ENCODE results near the gene PPP6R3.
"Not testable (repeated sequence)": the region's sequence is repeated elsewhere in the genome, so short reads cannot be mapped to it uniquely, and the experiment has no call there.

Gene PPP6R3

GRCh38 chr11:68429661-68430060 lies 30.9 kb upstream of the PPP6R3 start:
- DNase-seq, result no peak
- no peak for TF ChIP-seq POLR2A (IDR thresholded peaks at IDR 0.05; ENCODE audit: low read length)
- TF ChIP-seq GATA1 (IDR thresholded peaks at IDR 0.05; ENCODE audit: low read depth, low read length), result no peak

DNA sequence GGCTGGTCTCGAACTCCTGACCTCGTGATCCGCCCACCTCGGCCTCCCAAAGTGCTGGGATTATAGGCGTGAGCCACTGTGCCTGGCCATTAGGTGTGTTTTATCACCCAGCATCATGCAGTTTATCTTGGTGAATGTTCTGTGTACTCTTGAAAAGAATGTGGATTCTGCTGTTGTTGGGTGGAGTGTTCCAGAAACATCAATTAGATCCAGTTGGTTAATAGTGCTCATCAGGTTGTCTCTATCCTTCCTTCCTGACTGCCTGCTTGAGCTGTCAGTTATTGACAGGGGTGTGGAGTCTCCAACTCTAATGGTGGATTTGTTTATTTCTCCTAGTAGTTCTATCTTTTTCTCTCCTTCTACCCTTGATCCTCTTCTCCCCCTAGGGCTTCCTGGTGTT lies 30.2 kb upstream of the PPP6R3 start:
- no peak for DNase-seq

GRCh38 chr11:68430801-68431200 lies 29.8 kb upstream of the PPP6R3 start:
- TF ChIP-seq POLR2A (IDR thresholded peaks at IDR 0.05; ENCODE audit: low read length) (no peak), GATA1 (IDR thresholded peaks at IDR 0.05; ENCODE audit: low read depth, low read length) (no peak)
- no peak for DNase-seq

More for the DNA sequence above, 30.2 kb upstream of the PPP6R3 start:
- TF ChIP-seq GATA1 (IDR thresholded peaks at IDR 0.05; ENCODE audit: low read depth, low read length) (no peak), POLR2A (IDR thresholded peaks at IDR 0.05; ENCODE audit: low read length) (no peak)

GRCh38 chr11:68431984-68432645 lies 28.4 kb upstream of the PPP6R3 start:
- DNase-seq, result no peak
- no peak for TF ChIP-seq POLR2A (IDR thresholded peaks at IDR 0.05; ENCODE audit: low read length)
- no peak for TF ChIP-seq GATA1 (IDR thresholded peaks at IDR 0.05; ENCODE audit: low read depth, low read length)

- no peak for TF ChIP-seq POLR2A (IDR thresholded peaks at IDR 0.05; ENCODE audit: low read length)
- TF ChIP-seq GATA1 (IDR thresholded peaks at IDR 0.05; ENCODE audit: low read depth, low read length), result no peak
- no peak for DNase-seq
These were observed 27.7 kb upstream of the PPP6R3 start for GRCh38 chr11:68432874-68433273.

DNA sequence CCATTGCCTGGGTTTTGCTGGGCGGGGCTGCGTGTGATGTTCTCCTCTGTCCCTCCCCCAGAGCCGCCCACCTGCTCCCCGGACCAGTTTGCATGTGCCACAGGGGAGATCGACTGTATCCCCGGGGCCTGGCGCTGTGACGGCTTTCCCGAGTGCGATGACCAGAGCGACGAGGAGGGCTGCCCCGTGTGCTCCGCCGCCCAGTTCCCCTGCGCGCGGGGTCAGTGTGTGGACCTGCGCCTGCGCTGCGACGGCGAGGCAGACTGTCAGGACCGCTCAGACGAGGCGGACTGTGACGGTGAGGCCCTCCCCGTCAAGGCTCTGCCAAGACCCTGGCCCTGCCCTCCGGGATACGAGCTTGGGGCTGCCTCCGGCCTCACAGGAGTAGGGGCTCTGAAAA lies 27.0 kb upstream of the PPP6R3 start:
- TF ChIP-seq GATA1 (IDR thresholded peaks at IDR 0.05; ENCODE audit: low read depth, low read length) (no peak), POLR2A (IDR thresholded peaks at IDR 0.05; ENCODE audit: low read length) (no peak)
- no peak for DNase-seq

- DNase-seq, result not testable (repeated sequence)
These were observed 26.4 kb upstream of the PPP6R3 start for GRCh38 chr11:68434159-68434558.

DNA sequence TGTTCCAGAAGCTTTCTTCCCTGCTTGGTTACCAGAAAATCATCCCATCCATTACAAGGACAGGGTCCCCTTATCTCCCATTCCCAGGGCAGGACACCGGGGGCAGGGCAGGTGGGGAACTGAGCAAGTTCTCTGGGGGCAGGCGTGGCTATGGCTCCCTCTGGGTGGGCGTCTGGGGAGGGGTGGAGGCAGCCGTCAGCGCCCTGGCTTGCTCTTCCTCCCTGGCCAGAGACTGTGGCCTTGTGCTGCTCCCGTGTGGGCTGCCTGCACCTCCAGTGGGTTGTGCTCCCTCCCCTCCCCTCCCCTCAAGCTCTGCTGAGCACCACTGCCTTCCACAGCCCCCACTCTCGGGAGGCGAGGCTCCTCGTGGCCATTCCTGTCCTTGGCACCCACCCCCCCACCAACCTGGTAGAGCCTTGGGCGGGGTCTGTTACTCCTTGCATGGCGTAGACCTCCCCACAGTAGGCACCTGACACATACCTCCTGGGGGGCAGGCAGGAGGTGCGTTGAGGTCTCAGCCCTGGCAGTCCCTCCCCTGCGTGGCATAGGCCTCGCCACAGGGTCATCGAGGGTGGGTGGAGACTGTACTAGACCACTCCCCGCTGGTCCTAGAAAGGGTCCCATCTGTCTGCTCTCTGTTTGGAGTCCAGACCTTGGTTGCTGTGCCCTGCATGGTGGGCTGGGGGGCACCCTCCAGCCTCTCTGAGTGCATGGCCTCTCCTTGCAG lies 24.2 kb upstream of the PPP6R3 start:
- TF ChIP-seq POLR2A (IDR thresholded peaks at IDR 0.05; ENCODE audit: low read length) (no peak), GATA1 (IDR thresholded peaks at IDR 0.05; ENCODE audit: low read depth, low read length) (no peak)

GRCh38 chr11:68436985-68437926 lies 23.3 kb upstream of the PPP6R3 start:
- no peak for TF ChIP-seq POLR2A (IDR thresholded peaks at IDR 0.05; ENCODE audit: low read length)
- TF ChIP-seq GATA1 (IDR thresholded peaks at IDR 0.05; ENCODE audit: low read depth, low read length), result no peak
- no peak for DNase-seq

More for the DNA sequence above, 24.2 kb upstream of the PPP6R3 start:
- no peak for DNase-seq

DNA sequence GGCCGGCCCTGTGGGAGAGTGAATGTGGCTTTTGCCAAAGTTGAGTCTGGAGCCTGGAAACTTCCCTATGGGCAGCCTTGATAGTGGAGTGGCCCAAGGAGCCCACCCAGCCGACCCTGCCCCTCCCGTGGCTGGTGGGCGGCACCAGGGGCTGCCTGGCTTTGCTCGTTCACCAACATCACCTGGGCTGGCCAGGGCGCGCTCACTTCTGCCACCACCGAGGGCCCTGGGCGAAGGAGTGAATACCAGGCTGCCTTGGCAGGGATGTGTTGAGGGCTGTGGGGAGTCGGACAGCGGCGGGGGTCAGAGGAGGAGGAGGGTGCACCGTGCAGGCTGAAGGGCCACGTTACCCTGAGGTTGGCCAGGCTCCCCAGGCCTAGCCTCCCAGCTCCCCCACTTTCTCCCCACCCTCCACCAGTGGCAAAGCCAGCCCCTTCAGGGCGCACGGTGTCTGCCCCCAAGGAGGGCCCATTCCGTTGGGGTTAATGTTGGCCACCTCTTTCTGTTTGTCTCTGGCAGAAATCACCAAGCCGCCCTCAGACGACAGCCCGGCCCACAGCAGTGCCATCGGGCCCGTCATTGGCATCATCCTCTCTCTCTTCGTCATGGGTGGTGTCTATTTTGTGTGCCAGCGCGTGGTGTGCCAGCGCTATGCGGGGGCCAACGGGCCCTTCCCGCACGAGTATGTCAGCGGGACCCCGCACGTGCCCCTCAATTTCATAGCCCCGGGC lies 22.5 kb upstream of the PPP6R3 start:
- no peak for DNase-seq
- TF ChIP-seq GATA1 (IDR thresholded peaks at IDR 0.05; ENCODE audit: low read depth, low read length) (no peak), POLR2A (IDR thresholded peaks at IDR 0.05; ENCODE audit: low read length) (no peak)

GRCh38 chr11:68438658-68439259 lies 21.8 kb upstream of the PPP6R3 start:
- DNase-seq, result no peak
- TF ChIP-seq POLR2A (IDR thresholded peaks at IDR 0.05; ENCODE audit: low read length) (no peak), GATA1 (IDR thresholded peaks at IDR 0.05; ENCODE audit: low read depth, low read length) (no peak)

DNA sequence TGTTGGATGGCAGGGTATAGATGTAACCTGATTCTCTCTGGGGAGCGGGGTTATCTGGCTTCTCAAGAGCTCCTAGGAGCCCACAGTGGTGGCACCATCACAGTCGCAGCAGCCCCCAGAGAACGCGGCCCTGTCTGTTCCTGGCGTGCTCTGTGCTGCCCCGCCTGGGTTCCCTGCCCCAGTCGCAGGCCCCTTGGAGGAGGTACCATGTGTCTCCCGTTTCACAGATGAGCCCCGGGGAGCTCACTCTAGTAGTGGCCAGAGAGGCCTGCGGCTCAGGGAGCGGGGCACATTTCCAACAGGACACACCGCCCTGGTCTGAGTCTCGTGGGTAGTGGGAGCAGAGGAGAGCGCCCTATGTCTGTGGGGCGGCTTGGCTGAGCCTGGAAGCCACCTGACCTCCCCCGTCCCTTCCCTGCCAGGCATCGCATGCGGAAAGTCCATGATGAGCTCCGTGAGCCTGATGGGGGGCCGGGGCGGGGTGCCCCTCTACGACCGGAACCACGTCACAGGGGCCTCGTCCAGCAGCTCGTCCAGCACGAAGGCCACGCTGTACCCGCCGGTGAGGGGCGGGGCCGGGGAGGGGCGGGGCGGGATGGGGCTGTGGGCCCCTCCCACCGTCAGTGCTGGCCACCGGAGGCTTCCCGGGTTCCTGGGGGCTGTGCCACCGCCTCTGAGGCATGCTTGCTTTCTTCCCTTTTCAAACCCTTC lies 21.0 kb upstream of the PPP6R3 start:
- no peak for DNase-seq
- no peak for TF ChIP-seq GATA1 (IDR thresholded peaks at IDR 0.05; ENCODE audit: low read depth, low read length)
- TF ChIP-seq POLR2A (IDR thresholded peaks at IDR 0.05; ENCODE audit: low read length), result no peak

DNA sequence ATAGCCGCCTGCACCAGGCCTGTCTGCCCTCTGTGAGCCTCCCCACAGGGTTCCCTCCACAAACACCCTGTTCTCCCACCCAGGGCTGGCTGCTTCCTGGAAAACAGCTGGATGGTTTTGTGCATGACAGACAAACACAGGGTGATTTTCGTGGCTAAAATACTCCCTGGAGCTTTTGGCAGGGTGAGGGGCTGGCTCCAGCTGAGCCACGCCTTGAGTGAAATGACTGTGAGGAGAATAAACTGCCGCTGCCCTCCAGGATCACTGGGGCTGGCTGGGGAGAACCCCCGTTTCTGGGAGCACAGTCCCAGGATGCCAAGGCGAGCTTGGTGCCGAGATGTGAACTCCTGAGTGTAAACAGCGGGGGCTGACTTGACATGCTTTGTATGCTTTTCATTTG lies 20.3 kb upstream of the PPP6R3 start:
- DNase-seq, result no peak
- TF ChIP-seq GATA1 (IDR thresholded peaks at IDR 0.05; ENCODE audit: low read depth, low read length), result no peak

Data from erythroblast (primary cell).